Astrocyte (in vitro differentiated cells and primary cell): Measurements from ENCODE around the gene MZT2B.
"Not testable (repeated sequence)": the region's sequence is repeated elsewhere in the genome, so short reads cannot be mapped to it uniquely, and the experiment has no call there.

Source experiments
- CTCF ChIP-seq: IDR thresholded peaks from 2 replicates; pipeline ENCODE4 v1.5.1; 2011; ENCODE audit warnings: low read depth, mild to moderate bottlenecking, inconsistent platforms, low read length, moderate library complexity; ENCODE audit not compliant: insufficient read depth
- EZH2 ChIP-seq: IDR thresholded peaks from 2 replicates; pipeline ENCODE4 v1.6.1; 2012; ENCODE audit warnings: mild to moderate bottlenecking, low read length, inconsistent platforms; ENCODE audit not compliant: insufficient read depth

DNA sequence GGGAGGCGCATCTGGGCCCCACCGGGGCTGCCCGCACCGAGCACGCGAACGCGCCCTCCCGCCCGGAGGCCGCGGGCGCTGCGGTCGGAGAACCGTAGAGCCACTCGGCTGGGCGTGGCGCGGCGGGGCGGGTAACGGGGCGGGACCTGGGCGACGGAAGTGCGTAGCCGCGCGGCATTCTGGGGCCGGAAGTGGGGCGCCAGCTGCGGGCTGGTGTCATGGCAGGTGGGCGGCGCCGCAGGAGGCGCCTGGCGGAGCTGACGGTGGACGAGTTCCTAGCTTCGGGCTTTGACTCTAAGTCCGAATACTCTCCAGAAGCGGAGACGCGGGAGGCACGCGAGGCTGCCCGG is 47.1 kb downstream of the MZT2B start:
- not testable (repeated sequence) for TF ChIP-seq CTCF, EZH2
